B cell (primary cell): ENCODE data around the gene ZNF175. TPM values are rescaled to one million over a fixed set of nuclear protein-coding genes. Genes with fewer than 3 reads are reported as not detected.

ENCODE experiments used
- ATAC-seq: fragments of 200-7000 bp; cut with Tn5 transposase; one replicate; pipeline ENCODE4 v1.10.0; 2021; ENCODE audit warnings: low read depth, mild to moderate bottlenecking, moderate number of reproducible peaks, moderate library complexity
- CTCF ChIA-PET: fragments of 350-600 bp; sonication (Branson Sonifier 250); formaldehyde crosslinking; loops from one replicate; lab custom pipeline; 2021; ENCODE audit warnings: antibody characterized with exemption, inconsistent platforms; lab: Charles Lee
- POLR2A ChIA-PET: fragments of 350-600 bp; sonication (Branson Sonifier 250); formaldehyde crosslinking; loops from one replicate; lab custom pipeline; 2021; ENCODE audit warnings: antibody characterized with exemption; lab: Charles Lee
- DNase-seq: peaks from one replicate; pipeline ENCODE4 v3.0.0; 2013
- H2AFZ ChIP-seq: 2 replicates; pipeline ENCODE4 v1.6.1; 2012; ENCODE audit warnings: mild to moderate bottlenecking, low read depth, low read length; ENCODE audit not compliant: insufficient read depth, poor library complexity, severe bottlenecking
- H3K27ac ChIP-seq, 2 donors: 1 replicate in 1 of 2; 2 replicates in 1 of 2; pipeline ENCODE4 v1.5.1; 2012 to 2013; ENCODE audit warnings: low read length in 2 of 2, mild to moderate bottlenecking in 2 of 2, moderate library complexity in 1 of 2
- H3K27me3 ChIP-seq, 4 experiments: fragments of 200-600 bp in 1 of 4; sonication (generic) in 1 of 4; replicated peaks in 1 of 4; 1 replicate in 2 of 4; 2 replicates in 2 of 4; pipeline versions ENCODE4 v1.6.1 to v1.7.0; 2013 to 2016; ENCODE audit warnings: low read length in 3 of 4, mild to moderate bottlenecking in 2 of 4, mixed read lengths in 1 of 4, moderate library complexity in 1 of 4; ENCODE audit not compliant: insufficient read depth in 4 of 4, control insufficient read depth in 3 of 4; ENCODE audit errors: control extremely low read depth in 1 of 4
- H3K36me3 ChIP-seq, 2 experiments: replicated peaks in 1 of 2; 1 replicate in 1 of 2; 2 replicates in 1 of 2; pipeline versions ENCODE4 v1.6.1 to v1.7.1; 2013; ENCODE audit warnings: low read length in 1 of 2; ENCODE audit not compliant: insufficient read depth in 2 of 2, control insufficient read depth in 1 of 2; ENCODE audit errors: control extremely low read depth in 1 of 2, extremely low read depth in 1 of 2
- H3K4me1 ChIP-seq, 2 donors: fragments of 200-600 bp in 1 of 2; sonication (generic) in 1 of 2; 1 replicate in 1 of 2; 2 replicates in 1 of 2; pipeline versions ENCODE4 v1.5.1 to v1.6.1; 2013 to 2017; ENCODE audit warnings: low read length in 2 of 2; ENCODE audit not compliant: control insufficient read depth in 2 of 2, insufficient read depth in 2 of 2
- H3K4me2 ChIP-seq: replicated peaks from 2 replicates; pipeline ENCODE3; 2012; ENCODE audit warnings: mild to moderate bottlenecking, low read depth, low read length; ENCODE audit not compliant: poor library complexity, severe bottlenecking
- H3K4me3 ChIP-seq, 5 experiments: fragments of 200-600 bp in 1 of 5; sonication (generic) in 1 of 5; 1 replicate in 3 of 5; 2 replicates in 2 of 5; pipeline versions ENCODE4 v1.5.1 to v1.7.0; 2011 to 2016; ENCODE audit warnings: low read length in 4 of 5, mild to moderate bottlenecking in 4 of 5, low read depth in 2 of 5, control low read depth in 1 of 5, moderate library complexity in 1 of 5; ENCODE audit not compliant: insufficient read depth in 1 of 5; ENCODE audit errors: control extremely low read depth in 1 of 5, extremely low read depth in 1 of 5
- H3K79me2 ChIP-seq: fragments of 200-600 bp; sonication (generic); one replicate; pipeline ENCODE4 v1.6.0; 2016; ENCODE audit warnings: low read length; ENCODE audit not compliant: control insufficient read depth, insufficient read depth
- H3K9ac ChIP-seq: fragments of 200-600 bp; sonication (generic); 2 replicates; pipeline ENCODE4 v1.6.1; 2017; ENCODE audit warnings: mild to moderate bottlenecking, low read length, moderate library complexity
- H3K9me3 ChIP-seq, 3 donors: one replicate each; pipeline versions ENCODE4 v1.6.1 to v1.7.1; 2013; ENCODE audit warnings: low read length in 2 of 3; ENCODE audit not compliant: control insufficient read depth in 2 of 3, insufficient read depth in 1 of 3; ENCODE audit errors: control extremely low read depth in 1 of 3
- H4K20me1 ChIP-seq: 2 replicates; pipeline ENCODE4 v1.6.0; 2012; ENCODE audit warnings: mild to moderate bottlenecking, low read length; ENCODE audit not compliant: insufficient read depth, control insufficient read depth, poor library complexity, severe bottlenecking
- H3K27ac Mint-ChIP-seq: one replicate; pipeline ENCODE4 v1.8.0; 2021; ENCODE audit warnings: mixed read lengths
- H3K27me3 Mint-ChIP-seq: one replicate; pipeline ENCODE4 v1.8.0; 2021; ENCODE audit warnings: mixed read lengths
- H3K4me1 Mint-ChIP-seq: one replicate; pipeline ENCODE4 v1.8.0; 2021; ENCODE audit warnings: mixed read lengths
- H3K4me3 Mint-ChIP-seq: one replicate; pipeline ENCODE4 v1.8.0; 2021; ENCODE audit warnings: mixed read lengths
- H3K9me3 Mint-ChIP-seq: one replicate; pipeline ENCODE4 v1.8.0; 2022; ENCODE audit warnings: mixed read lengths; ENCODE audit not compliant: insufficient read depth
- CTCF ChIP-seq: fragments of 200-600 bp; IDR thresholded peaks from one replicate; pipeline ENCODE4 v1.8.0; 2022; ENCODE audit warnings: antibody characterized with exemption, mild to moderate bottlenecking
- EZH2 ChIP-seq: IDR thresholded peaks from 2 replicates; pipeline ENCODE4 v1.6.1; 2012; ENCODE audit warnings: borderline replicate concordance, low read depth, mild to moderate bottlenecking, moderate library complexity, low read length; ENCODE audit not compliant: insufficient read depth, poor library complexity, severe bottlenecking
- WGBS: methylation state at CpG from one replicate; pipeline ENCODE4 v1.1.5; 2013; ENCODE audit warnings: missing lambda C conversion rate; ENCODE audit not compliant: insufficient coverage; 5-methylcytosine and 5-hydroxymethylcytosine counted together
- intact Hi-C: fragments of 100-400 bp; cut with micrococcal nuclease; formaldehyde crosslinking; loops from one replicate; pipeline ENCODE4 v1.10.0; 2022
- polyA plus RNA-seq: library from polyadenylated mRNA; depleted of rRNA; stranded (reverse); fragments of >200 nt; gene quantifications from 2 replicates; pipeline ENCODE4 v1.2.3, GENCODE V29; 2012
- total RNA-seq, 2 donors: library from RNA; stranded (reverse); fragments of 120-200 nt in 1 of 2; gene quantifications; 1 replicate in 1 of 2; 2 replicates in 1 of 2; pipeline versions ENCODE4 v1.2.3 to v1.2.4, GENCODE V29; 2013 to 2022

The ZNF175 gene
- total and polyA plus RNA-seq, 2 donors (not counting 1 experiment from before 2014, with no cell fraction given), result 4.6 to 31.3 TPM

GRCh38 chr19:51598159-51598915, 27.3 kb downstream of the ZNF175 start:
- H3K4me2 ChIP-seq, result no peak overlapping the region
- Mint-ChIP-seq H3K9me3 (no peaks in the 10 kb centered on the region), H3K27ac (no peak overlapping the region), H3K4me3 (no peak overlapping the region), H3K27me3 (no peaks in the 10 kb centered on the region), H3K4me1 (peaks cover 58% of the 10 kb centered on the region)
- H3K9me3 ChIP-seq, result peaks cover 0 to 23% (median 0%) of the 10 kb centered on the region in 3 donors
- peaks cover 0 to 6% (median 0%) of the 10 kb centered on the region in 4 experiments for H3K27me3 ChIP-seq
- no peaks in the 10 kb centered on the region for H3K36me3 ChIP-seq
- H3K9ac ChIP-seq, result no peak overlapping the region
- CTCF ChIA-PET, result interaction anchor here (1.8 to 2.1 kb wide), 2 partner anchors 59 to 125 kb away, joined by 6 to 12 read pairs; no protein-coding TSS in a partner anchor
- DNase-seq, result no peak
- 98% methylated on average over 31 of the region's 31 CpGs for WGBS
- no peaks in the 10 kb centered on the region for H4K20me1 ChIP-seq
- TF ChIP-seq EZH2 (no peak), CTCF (no peak)
- ATAC-seq, result no peak
- H3K79me2 ChIP-seq, result peaks cover 50% of the 10 kb centered on the region
- POLR2A ChIA-PET, result interaction anchor here (1.0 kb wide), 1 partner anchor 33 kb away, joined by 3 read pairs; no protein-coding TSS in a partner anchor
- intact Hi-C loops, result no loop called here
- H2AFZ ChIP-seq, result no peak overlapping the region
- H3K27ac ChIP-seq, result no peak overlapping the region
- no peak overlapping the region for H3K4me3 ChIP-seq
- peaks cover 39 to 47% of the 10 kb centered on the region in 2 donors for H3K4me1 ChIP-seq

GRCh38 chr19:51599084-51599483, 28.0 kb downstream of the ZNF175 start:
- intact Hi-C loops, result no loop called here
- TF ChIP-seq CTCF (no peak), EZH2 (no peak)
- ChIA-PET CTCF (interaction anchor here (1.0 to 2.1 kb wide), 4 partner anchors 49 to 125 kb away, joined by 3 to 12 read pairs (median 6); no protein-coding TSS in a partner anchor), POLR2A (no interaction called here)
- Histone ChIP-seq H3K9ac (no peak overlapping the region), H3K4me3 (no peak overlapping the region), H3K9me3 (peaks cover 0 to 23% (median 0%) of the 10 kb centered on the region in 3 donors), H3K4me2 (no peak overlapping the region), H3K27me3 (peaks cover 0 to 6% (median 0%) of the 10 kb centered on the region in 4 experiments), H3K4me1 (peaks cover 34 to 40% of the 10 kb centered on the region in 2 donors), H3K36me3 (no peaks in the 10 kb centered on the region), H3K27ac (no peak overlapping the region), H4K20me1 (no peaks in the 10 kb centered on the region), H3K79me2 (peaks cover 43% of the 10 kb centered on the region), H2AFZ (no peak overlapping the region)
- no peaks in the 10 kb centered on the region for H3K9me3 Mint-ChIP-seq
- no peak overlapping the region for H3K27ac Mint-ChIP-seq
- ATAC-seq (no peak), DNase-seq (no peak)
- no peak overlapping the region for H3K4me3 Mint-ChIP-seq
- peaks cover 50% of the 10 kb centered on the region for H3K4me1 Mint-ChIP-seq
- 95% methylated on average over 5 of the region's 10 CpGs for WGBS
- H3K27me3 Mint-ChIP-seq, result no peaks in the 10 kb centered on the region
